Neural cell (in vitro differentiated cells): Measurements from ENCODE around the gene SLX4IP.
"Not testable (repeated sequence)": the region's sequence is repeated elsewhere in the genome, so short reads cannot be mapped to it uniquely, and the experiment has no call there.

ENCODE experiments used
- EZH2 ChIP-seq: fragments of 200-600, 300-800 bp; shearing (Covaris generic), sonication (generic); IDR thresholded peaks from 2 replicates; pipeline ENCODE4 v1.6.1; 2014; ENCODE audit warnings: antibody characterized with exemption, low read length, borderline replicate concordance, mild to moderate bottlenecking; ENCODE audit not compliant: insufficient read depth, poor library complexity, severe bottlenecking
- MXI1 ChIP-seq: fragments of 450-650 bp; conservative IDR thresholded peaks from 2 replicates; pipeline ENCODE4 v1.6.1; 2014; ENCODE audit warnings: antibody characterized with exemption, mild to moderate bottlenecking; ENCODE audit not compliant: poor library complexity, severe bottlenecking
- POLR2AphosphoS5 ChIP-seq: IDR thresholded peaks from 2 replicates; pipeline ENCODE4 v1.6.1; 2012
- RAD21 ChIP-seq: fragments of 450-650 bp; conservative IDR thresholded peaks from 2 replicates; pipeline ENCODE4 v1.6.1; 2014; ENCODE audit warnings: antibody characterized with exemption, mild to moderate bottlenecking, moderate library complexity
- SMC3 ChIP-seq: fragments of 450-650 bp; conservative IDR thresholded peaks from 2 replicates; pipeline ENCODE4 v1.6.1; 2014; ENCODE audit warnings: antibody characterized with exemption, mild to moderate bottlenecking, moderate library complexity; ENCODE audit not compliant: poor library complexity
- TAF1 ChIP-seq: IDR thresholded peaks from 2 replicates; pipeline ENCODE4 v1.6.1; 2012; ENCODE audit warnings: low read depth
- TF ChIP-seq, protein P1 (sequence below): fragments of 450-650 bp; IDR thresholded peaks from 2 replicates; pipeline ENCODE4 v1.5.1; 2014; ENCODE audit warnings: antibody characterized with exemption, mild to moderate bottlenecking, moderate library complexity; ENCODE audit not compliant: poor library complexity, severe bottlenecking

DNA sequence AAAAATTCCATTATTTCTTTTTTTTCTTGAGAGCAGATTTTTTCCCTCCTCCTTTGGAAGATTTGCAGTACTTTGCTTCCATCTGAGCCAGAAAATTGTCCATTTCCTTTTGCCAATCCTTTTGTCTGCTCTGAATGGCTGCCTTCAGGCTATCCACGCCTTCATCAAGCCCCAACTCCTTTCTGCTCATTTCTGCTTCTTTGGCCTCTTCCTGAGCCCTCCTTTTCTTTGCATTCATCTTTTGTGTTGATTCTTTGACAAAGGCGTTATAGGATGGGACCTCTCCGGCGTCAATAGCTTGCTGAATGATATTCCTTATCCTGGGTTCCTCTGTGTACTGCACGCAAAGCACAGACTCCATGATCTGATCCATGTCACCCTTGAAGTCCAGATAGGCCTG, 178.3 kb downstream of the SLX4IP start:
- TF ChIP-seq, protein P1, sequence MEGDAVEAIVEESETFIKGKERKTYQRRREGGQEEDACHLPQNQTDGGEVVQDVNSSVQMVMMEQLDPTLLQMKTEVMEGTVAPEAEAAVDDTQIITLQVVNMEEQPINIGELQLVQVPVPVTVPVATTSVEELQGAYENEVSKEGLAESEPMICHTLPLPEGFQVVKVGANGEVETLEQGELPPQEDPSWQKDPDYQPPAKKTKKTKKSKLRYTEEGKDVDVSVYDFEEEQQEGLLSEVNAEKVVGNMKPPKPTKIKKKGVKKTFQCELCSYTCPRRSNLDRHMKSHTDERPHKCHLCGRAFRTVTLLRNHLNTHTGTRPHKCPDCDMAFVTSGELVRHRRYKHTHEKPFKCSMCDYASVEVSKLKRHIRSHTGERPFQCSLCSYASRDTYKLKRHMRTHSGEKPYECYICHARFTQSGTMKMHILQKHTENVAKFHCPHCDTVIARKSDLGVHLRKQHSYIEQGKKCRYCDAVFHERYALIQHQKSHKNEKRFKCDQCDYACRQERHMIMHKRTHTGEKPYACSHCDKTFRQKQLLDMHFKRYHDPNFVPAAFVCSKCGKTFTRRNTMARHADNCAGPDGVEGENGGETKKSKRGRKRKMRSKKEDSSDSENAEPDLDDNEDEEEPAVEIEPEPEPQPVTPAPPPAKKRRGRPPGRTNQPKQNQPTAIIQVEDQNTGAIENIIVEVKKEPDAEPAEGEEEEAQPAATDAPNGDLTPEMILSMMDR: not testable (repeated sequence)
- not testable (repeated sequence) for TF ChIP-seq POLR2AphosphoS5, TAF1, EZH2, MXI1, SMC3, RAD21
